HG02588 (cell line): ENCODE measurements around the gene ITGB7.
A peak's percentile ranks its signal among the peaks of the same experiment; 100 is the strongest.
"Not testable (repeated sequence)": the region's sequence is repeated elsewhere in the genome, so short reads cannot be mapped to it uniquely, and the experiment has no call there.

Experiments
- ATAC-seq: cut with Tn5 transposase; IDR thresholded peaks from one replicate; pipeline ENCODE4 v1.9.1; 2021; ENCODE audit warnings: mild to moderate bottlenecking, moderate library complexity; ENCODE audit not compliant: unreplicated experiment

Gene ITGB7

GRCh38 chr12:53180931-53181645 lies 26.0 kb downstream of the ITGB7 start:
- peak; percentile 47 for ATAC-seq

DNA sequence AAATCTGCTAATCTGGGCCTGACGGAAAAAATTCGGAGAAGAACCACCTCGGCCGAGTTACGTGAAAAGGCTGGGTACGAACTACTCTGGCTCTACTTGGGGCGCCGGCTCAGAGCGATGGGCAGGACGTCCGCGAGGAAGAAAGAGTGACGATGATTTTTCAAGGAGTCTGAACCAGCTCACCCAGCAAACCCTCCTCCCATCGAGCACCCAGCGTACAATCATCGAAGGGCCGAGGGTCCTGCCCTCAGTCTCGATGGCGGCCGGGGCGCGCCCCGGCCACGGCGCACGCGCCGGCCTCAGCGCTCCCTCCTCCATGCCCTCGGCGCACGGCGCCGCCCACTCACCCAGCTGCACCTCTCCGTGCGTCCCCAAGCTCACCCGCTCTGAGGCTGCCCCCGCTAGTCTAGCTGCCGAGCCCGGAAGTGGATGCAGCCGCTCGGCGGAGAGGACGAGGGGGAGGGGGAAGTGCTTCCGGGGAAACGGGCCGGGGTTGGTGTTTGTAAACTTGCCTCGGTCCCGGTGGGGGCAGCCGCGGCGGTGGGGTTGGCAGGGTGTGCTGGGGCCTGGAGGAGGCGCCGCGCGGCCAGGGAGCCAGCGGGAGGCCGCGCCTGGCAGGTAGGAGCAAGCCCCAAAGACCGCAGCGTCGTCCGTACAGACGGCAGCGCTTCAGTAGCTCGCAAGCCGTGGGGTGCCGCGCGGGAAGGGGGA lies 26.7 kb downstream of the ITGB7 start, which contains the start of the genes CSAD and ZNF740:
Gene CSAD, minus strand, starts transcription at position 706 of the 711 bp plus-strand sequence. CDS start 7,455 bp downstream, outside the sequence.
Gene ZNF740, plus strand, starts transcription at position 503 of the 711 bp plus-strand sequence. CDS start 1,262 bp downstream, outside the sequence.
- peak; percentile 93 for ATAC-seq

GRCh38 chr12:53179687-53180219 lies 27.3 kb downstream of the ITGB7 start:
- peak; percentile 7 for ATAC-seq

DNA sequence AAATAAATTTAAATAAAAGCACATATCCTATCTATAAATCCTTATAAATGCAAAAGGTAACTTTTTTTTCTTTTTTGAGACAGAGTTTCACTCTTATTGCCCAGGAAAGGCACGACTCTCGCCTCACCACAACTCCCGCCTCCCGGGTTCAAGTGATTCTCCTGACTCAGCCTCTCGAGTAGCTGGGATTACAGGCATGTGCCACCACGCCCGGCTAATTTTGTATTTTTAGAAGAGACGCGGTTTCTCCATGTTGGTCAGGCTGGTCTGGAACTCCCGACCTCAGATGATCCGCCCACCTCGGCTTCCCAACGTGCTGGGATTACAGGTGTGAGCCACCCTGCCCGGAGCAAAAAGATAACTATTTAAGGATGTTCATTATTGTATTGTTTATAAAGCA lies 28.2 kb downstream of the ITGB7 start:
- not testable (repeated sequence) for ATAC-seq

GRCh38 chr12:53177447-53177846 lies 29.6 kb downstream of the ITGB7 start:
- ATAC-seq: not testable (repeated sequence)

DNA sequence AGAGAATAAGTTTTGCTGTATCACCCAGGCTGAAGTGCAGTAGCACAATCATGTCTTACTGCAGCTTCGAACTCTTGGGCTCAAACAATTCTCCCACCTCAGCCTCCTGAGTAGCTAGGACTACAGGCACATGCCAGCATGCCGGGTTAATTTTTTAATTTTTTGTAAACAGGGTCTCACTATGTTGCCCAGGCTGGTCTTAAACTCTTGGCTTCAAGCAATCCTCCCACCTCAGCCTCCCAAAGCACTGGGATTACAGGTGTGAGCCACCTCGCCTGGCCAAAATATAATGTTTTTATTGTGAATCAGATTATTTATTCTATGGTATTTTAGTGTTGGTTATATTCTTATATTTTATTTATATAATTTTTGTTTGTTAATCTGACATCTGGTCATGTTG lies 30.3 kb downstream of the ITGB7 start:
- no peak for ATAC-seq

- ATAC-seq: no peak
Observed at GRCh38 chr12:53174881-53175491, 32.1 kb downstream of the ITGB7 start.

DNA sequence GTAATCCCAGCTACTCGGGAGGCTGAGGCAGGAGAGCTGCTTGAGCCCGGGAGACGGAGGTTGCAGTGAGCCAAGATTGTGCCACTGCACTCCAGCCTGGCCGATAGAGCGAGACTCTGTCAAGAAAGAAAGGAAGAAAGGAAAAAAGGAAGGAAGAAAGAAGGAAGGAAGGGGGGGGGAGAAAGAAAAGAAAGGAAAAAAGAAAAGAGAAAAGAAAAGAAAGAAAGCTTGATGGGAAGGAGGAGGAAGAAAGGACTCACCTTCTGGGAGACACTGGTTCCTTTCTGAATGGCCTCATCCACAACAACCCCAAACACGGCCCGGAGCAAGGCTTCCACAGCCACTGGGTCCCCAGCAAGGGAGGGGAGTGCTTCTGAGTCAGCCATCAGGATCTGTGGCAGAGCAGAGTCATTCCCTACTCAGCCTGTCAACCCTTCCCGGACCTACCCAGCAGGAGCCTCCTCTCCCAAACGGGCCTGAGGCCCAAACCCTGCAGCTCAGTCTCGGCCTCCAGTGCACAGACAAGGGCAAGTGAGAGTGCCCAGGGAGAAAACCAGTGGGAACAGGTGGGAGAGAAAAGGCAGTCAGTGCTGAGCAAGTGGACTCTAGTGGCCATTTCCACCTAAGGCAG lies 33.9 kb downstream of the ITGB7 start:
- ATAC-seq: no peak

DNA sequence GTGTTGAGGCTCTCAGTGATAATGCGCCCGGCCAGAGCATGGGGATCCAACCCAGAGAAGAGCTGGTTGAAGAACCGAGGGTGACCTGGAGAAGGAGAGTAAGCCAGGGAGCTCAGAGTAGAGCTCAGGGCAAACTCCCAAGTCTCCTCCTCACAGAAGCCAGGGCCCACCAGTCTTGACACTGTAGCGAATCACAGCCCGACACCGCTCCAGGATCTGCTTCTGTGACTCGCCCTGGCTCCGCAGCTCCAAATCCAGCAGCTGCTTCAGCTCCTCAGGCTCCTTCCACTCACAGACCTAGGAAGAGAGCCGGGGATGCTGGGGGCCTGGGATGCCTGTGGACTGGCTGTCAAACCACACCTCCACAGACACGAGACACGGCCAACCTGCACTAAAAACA lies 34.7 kb downstream of the ITGB7 start:
- ATAC-seq: no peak

DNA sequence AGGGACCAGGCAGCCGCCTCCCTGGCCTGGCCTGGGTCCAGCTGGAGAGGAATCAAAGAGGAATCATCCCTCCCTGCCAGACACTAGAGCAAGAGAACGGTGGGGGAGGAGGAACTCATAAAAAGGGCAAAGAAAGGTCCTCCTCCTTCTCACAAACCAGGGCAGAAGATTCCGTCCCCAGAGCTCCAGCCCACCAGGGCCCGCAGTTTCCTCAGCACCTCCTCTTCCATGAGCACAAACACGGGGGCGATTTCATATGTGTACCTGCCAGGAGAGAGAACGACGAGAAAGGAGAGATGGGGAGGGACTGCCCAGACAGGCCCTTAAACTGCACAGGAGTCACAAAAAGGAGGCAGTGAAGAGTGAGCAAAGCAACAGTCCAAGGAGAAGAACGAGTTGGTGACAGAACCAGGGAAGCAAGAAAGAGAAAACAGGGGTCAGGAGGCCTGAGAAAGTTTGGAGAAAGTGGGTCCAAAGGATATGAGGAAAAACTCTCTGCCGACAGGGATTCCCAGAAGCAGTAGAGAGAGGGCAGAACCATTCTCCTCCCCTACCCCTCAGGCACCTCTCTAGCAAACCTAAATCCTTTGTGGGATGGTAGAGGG lies 35.2 kb downstream of the ITGB7 start:
- no peak for ATAC-seq

- ATAC-seq: no peak
Observed at GRCh38 chr12:53170876-53171724, 36.0 kb downstream of the ITGB7 start.

- no peak for ATAC-seq
Observed at GRCh38 chr12:53170215-53170614, 36.8 kb downstream of the ITGB7 start.

DNA sequence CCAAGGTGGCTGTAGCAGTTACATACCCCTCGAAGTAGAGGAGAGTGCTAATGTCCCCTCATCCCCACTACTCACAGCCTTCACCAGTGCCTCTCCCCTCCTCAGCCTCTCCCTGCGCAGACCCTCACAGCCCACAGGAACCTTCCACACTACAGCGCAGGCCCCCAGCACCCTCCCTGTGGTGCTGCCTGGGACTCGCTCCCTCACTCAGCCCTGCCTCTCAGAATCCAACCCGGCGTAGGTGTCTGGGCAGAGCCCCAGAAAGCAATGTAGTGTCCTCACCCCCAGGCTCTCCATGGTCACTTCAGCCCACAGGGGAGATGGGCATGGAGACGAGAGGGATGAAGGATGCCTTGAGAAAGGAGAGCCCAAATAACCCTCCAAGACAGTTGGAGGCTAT lies 37.4 kb downstream of the ITGB7 start:
- ATAC-seq: no peak

- ATAC-seq: no peak
Observed at GRCh38 chr12:53166837-53167236, 40.2 kb downstream of the ITGB7 start.

DNA sequence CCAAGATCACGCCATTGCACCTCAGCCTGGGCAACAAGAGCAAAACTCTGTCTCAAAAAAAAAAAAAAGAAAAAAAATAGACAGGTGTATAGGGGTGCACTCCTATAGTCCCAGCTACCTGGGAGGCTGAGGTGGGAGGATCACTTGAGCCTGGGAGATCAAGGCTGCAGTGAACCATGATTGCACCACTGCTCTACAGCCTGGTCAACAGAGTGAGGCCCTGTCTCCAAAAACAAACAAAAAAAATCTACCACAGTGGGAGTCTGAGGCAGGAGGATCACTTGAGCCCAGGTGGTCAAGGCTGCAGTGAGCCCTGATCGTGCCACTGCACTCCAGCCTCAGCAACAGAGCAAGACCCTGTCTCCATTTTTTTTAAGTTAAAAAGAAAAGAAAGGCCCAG lies 44.0 kb downstream of the ITGB7 start:
- ATAC-seq: not testable (repeated sequence)

DNA sequence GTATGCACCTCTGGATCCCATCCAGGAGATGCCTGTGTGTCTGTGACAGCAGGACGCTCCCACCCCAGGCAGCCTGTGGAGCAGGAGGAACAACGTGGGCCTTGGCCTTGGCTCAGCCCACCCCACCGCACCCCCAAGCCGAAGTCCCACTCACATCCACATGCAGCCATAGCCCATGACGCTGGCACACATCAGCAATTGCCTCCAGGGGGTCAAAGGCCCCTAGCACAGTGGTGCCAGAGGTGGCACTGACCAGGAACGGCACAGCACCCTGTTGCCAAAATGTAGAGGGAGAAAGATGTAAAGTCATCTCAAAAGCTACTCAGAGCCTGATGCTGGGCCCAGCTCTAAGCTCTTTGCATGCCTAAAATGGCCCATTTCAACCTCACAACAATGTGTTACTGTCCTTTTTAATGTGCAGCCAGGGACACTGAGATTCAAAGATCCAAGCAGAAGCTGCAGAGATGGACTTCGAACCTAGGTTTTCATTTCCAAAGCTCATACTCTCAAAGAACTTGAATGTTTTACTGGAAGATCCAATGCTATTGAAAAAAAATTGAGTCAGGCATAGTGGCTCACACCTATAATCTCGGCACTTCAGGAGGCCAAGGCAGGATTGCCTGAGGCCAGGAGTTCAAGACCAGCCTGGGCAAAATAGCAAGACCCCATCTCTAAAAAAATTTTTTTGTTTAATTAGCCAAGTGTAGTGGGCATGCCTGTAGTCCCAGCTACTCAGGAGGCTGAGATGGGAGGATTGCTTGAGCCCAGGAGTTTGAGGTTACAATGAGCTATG lies 45.7 kb downstream of the ITGB7 start:
- no peak for ATAC-seq

DNA sequence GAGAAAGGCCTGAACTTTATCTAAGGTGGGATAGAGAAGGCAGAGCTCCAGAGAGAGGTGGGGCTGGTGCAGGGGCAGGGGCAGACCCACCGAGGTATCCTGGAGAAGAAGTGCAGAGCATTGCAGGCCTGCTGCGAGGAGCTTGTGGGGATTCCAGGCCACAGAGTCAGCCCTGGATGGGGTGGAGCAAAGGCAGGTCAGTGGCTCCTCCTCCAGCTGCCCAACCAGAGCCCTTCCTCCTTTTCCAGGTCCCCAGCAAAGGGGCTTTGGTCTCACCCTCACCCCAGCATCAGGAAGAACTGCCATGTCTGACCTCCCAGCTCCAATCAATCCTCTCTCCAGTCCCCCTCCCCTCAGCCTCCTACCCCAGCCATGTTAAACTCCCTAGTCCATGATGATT lies 46.4 kb downstream of the ITGB7 start:
- no peak for ATAC-seq

GRCh38 chr12:53160000-53160399 lies 47.1 kb downstream of the ITGB7 start:
- ATAC-seq: no peak
